ENCODE data around the gene SPIC. TPM values are rescaled to one million over a fixed set of nuclear protein-coding genes. Genes with fewer than 3 reads are reported as not detected.
"Not testable (repeated sequence)": the region's sequence is repeated elsewhere in the genome, so short reads cannot be mapped to it uniquely, and the experiment has no call there.

The SPIC gene
- total and polyA plus RNA-seq, 2 donors (not counting 1 experiment from before 2014, with no cell fraction given), result not detected

- peak in 1 of 2 donors; percentile 34 for DNase-seq (ENCODE audit: low read depth in 2 of 2)
- peak overlapping the region; percentile 64 for H3K4me2 ChIP-seq (ENCODE audit: extremely low read depth, insufficient read depth, low read length)
These were observed 15.3 kb upstream of the SPIC start for GRCh38 chr12:101459642-101460346.

GRCh38 chr12:101468948-101469347 lies 6.2 kb upstream of the SPIC start:
- no peaks in the 10 kb centered on the region for H3K36me3 ChIP-seq (ENCODE audit: control insufficient read depth, insufficient read depth, low read length)
- no peaks in the 10 kb centered on the region for H3K79me2 ChIP-seq (ENCODE audit: control insufficient read depth, insufficient read depth, low read length)
- no peaks in the 10 kb centered on the region for H3K27me3 ChIP-seq (ENCODE audit: control insufficient read depth, insufficient read depth, low read length)
- no peak overlapping the region for H3K4me3 ChIP-seq (replicated peaks in 1 of 4; ENCODE audit: control extremely low read depth in 1 of 4, insufficient read depth in 1 of 4, low read depth in 3 of 4, low read length in 4 of 4)
- no peaks in the 10 kb centered on the region for H3K9me3 ChIP-seq (ENCODE audit: control insufficient read depth, insufficient read depth, low read depth, low read length)
- DNase-seq (ENCODE audit: low read depth in 2 of 2), result no peak
- H3K4me2 ChIP-seq (ENCODE audit: extremely low read depth, insufficient read depth, low read length), result no peak overlapping the region
- TF ChIP-seq, protein P1, sequence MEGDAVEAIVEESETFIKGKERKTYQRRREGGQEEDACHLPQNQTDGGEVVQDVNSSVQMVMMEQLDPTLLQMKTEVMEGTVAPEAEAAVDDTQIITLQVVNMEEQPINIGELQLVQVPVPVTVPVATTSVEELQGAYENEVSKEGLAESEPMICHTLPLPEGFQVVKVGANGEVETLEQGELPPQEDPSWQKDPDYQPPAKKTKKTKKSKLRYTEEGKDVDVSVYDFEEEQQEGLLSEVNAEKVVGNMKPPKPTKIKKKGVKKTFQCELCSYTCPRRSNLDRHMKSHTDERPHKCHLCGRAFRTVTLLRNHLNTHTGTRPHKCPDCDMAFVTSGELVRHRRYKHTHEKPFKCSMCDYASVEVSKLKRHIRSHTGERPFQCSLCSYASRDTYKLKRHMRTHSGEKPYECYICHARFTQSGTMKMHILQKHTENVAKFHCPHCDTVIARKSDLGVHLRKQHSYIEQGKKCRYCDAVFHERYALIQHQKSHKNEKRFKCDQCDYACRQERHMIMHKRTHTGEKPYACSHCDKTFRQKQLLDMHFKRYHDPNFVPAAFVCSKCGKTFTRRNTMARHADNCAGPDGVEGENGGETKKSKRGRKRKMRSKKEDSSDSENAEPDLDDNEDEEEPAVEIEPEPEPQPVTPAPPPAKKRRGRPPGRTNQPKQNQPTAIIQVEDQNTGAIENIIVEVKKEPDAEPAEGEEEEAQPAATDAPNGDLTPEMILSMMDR (conservative IDR thresholded peaks at IDR 0.05 in 1 of 2, IDR thresholded peaks at IDR 0.05 in 1 of 2; ENCODE audit: low read depth in 1 of 2, low read length in 2 of 2), result no peak
- H3K4me1 ChIP-seq (ENCODE audit: control insufficient read depth, extremely low read depth, insufficient read depth, low read length), result no peaks in the 10 kb centered on the region
- H3K27ac ChIP-seq (ENCODE audit: insufficient read depth, low read length), result no peak overlapping the region
- H3K9ac ChIP-seq (ENCODE audit: insufficient read depth, low read length), result no peak overlapping the region
- no peak overlapping the region for H2AFZ ChIP-seq (ENCODE audit: low read length)
- no peaks in the 10 kb centered on the region for H4K20me1 ChIP-seq (ENCODE audit: control insufficient read depth, extremely low read depth, insufficient read depth, low read length)

More at GRCh38 chr12:101459642-101460346, 15.3 kb upstream of the SPIC start:
- Histone ChIP-seq H3K9me3 (ENCODE audit: control insufficient read depth, insufficient read depth, low read depth, low read length) (no peaks in the 10 kb centered on the region), H3K4me3 (replicated peaks in 1 of 4; ENCODE audit: control extremely low read depth in 1 of 4, insufficient read depth in 1 of 4, low read depth in 3 of 4, low read length in 4 of 4) (no peak overlapping the region), H3K4me1 (ENCODE audit: control insufficient read depth, extremely low read depth, insufficient read depth, low read length) (no peaks in the 10 kb centered on the region), H3K27ac (ENCODE audit: insufficient read depth, low read length) (no peak overlapping the region), H3K79me2 (ENCODE audit: control insufficient read depth, insufficient read depth, low read length) (no peaks in the 10 kb centered on the region), H2AFZ (ENCODE audit: low read length) (no peak overlapping the region), H3K9ac (ENCODE audit: insufficient read depth, low read length) (no peak overlapping the region), H4K20me1 (ENCODE audit: control insufficient read depth, extremely low read depth, insufficient read depth, low read length) (no peaks in the 10 kb centered on the region), H3K27me3 (ENCODE audit: control insufficient read depth, insufficient read depth, low read length) (no peaks in the 10 kb centered on the region), H3K36me3 (ENCODE audit: control insufficient read depth, insufficient read depth, low read length) (no peaks in the 10 kb centered on the region)
- TF ChIP-seq, protein P1 (conservative IDR thresholded peaks at IDR 0.05 in 1 of 2, IDR thresholded peaks at IDR 0.05 in 1 of 2; ENCODE audit: low read depth in 1 of 2, low read length in 2 of 2), result no peak
- no peak for TF ChIP-seq EZH2 (IDR thresholded peaks at IDR 0.05; ENCODE audit: low read length, missing control alignments)

DNA sequence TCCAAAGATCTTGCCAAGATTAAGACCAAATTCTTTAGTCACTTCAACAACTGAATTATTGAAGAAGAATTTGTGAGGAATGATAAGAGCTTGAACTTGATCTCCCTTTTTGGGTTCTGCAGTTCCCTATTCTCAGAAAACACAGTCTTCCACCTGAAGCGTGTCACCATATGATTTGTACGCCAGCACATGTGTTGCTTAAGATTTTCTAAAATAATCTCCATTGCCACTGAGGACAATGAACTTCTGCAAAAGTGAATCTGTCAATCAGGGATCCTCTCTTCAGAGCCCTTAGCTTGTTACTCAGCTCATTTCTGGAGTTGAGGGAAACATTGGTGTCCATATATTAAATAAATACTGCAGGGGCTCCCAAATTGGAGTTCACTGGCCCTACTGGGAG lies 4.2 kb upstream of the SPIC start:
- Histone ChIP-seq H3K27ac (ENCODE audit: insufficient read depth, low read length) (no peak overlapping the region), H3K27me3 (ENCODE audit: control insufficient read depth, insufficient read depth, low read length) (no peaks in the 10 kb centered on the region), H3K79me2 (ENCODE audit: control insufficient read depth, insufficient read depth, low read length) (no peaks in the 10 kb centered on the region), H4K20me1 (ENCODE audit: control insufficient read depth, extremely low read depth, insufficient read depth, low read length) (no peaks in the 10 kb centered on the region), H3K4me2 (ENCODE audit: extremely low read depth, insufficient read depth, low read length) (no peak overlapping the region), H2AFZ (ENCODE audit: low read length) (no peak overlapping the region), H3K9me3 (ENCODE audit: control insufficient read depth, insufficient read depth, low read depth, low read length) (no peaks in the 10 kb centered on the region), H3K9ac (ENCODE audit: insufficient read depth, low read length) (no peak overlapping the region), H3K4me1 (ENCODE audit: control insufficient read depth, extremely low read depth, insufficient read depth, low read length) (no peaks in the 10 kb centered on the region), H3K4me3 (replicated peaks in 1 of 4; ENCODE audit: control extremely low read depth in 1 of 4, insufficient read depth in 1 of 4, low read depth in 3 of 4, low read length in 4 of 4) (no peak overlapping the region), H3K36me3 (ENCODE audit: control insufficient read depth, insufficient read depth, low read length) (no peaks in the 10 kb centered on the region)
- DNase-seq (ENCODE audit: low read depth in 2 of 2), result no peak
- no peak for TF ChIP-seq EZH2 (IDR thresholded peaks at IDR 0.05; ENCODE audit: low read length, missing control alignments)
- TF ChIP-seq, protein P1 (conservative IDR thresholded peaks at IDR 0.05 in 1 of 2, IDR thresholded peaks at IDR 0.05 in 1 of 2; ENCODE audit: low read depth in 1 of 2, low read length in 2 of 2), result no peak

GRCh38 chr12:101471878-101472277 lies 3.3 kb upstream of the SPIC start:
- H3K4me1 ChIP-seq (ENCODE audit: control insufficient read depth, extremely low read depth, insufficient read depth, low read length); H3K27ac ChIP-seq (ENCODE audit: insufficient read depth, low read length); H3K9me3 ChIP-seq (ENCODE audit: control insufficient read depth, insufficient read depth, low read depth, low read length); H3K9ac ChIP-seq (ENCODE audit: insufficient read depth, low read length); H3K79me2 ChIP-seq (ENCODE audit: control insufficient read depth, insufficient read depth, low read length); H4K20me1 ChIP-seq (ENCODE audit: control insufficient read depth, extremely low read depth, insufficient read depth, low read length); H3K4me3 ChIP-seq (replicated peaks in 1 of 4; ENCODE audit: control extremely low read depth in 1 of 4, insufficient read depth in 1 of 4, low read depth in 3 of 4, low read length in 4 of 4); H3K27me3 ChIP-seq (ENCODE audit: control insufficient read depth, insufficient read depth, low read length); H3K4me2 ChIP-seq (ENCODE audit: extremely low read depth, insufficient read depth, low read length); H3K36me3 ChIP-seq (ENCODE audit: control insufficient read depth, insufficient read depth, low read length); H2AFZ ChIP-seq (ENCODE audit: low read length); DNase-seq (ENCODE audit: low read depth in 2 of 2): not testable (repeated sequence)

All from fibroblast of lung (primary cell).